NCI-H1417 treated with DMSO at 0.1 percent for 48 hours (cell line): Measurements from ENCODE around the gene TPCN2.

Source experiments
- DNase-seq: peaks from one replicate; lab custom pipeline; 2025; lab: John Stamatoyannopoulos, UW

The TPCN2 gene

GRCh38 chr11:69010964-69011623 lies 37.6 kb upstream of the TPCN2 start:
- no peak for DNase-seq

DNA sequence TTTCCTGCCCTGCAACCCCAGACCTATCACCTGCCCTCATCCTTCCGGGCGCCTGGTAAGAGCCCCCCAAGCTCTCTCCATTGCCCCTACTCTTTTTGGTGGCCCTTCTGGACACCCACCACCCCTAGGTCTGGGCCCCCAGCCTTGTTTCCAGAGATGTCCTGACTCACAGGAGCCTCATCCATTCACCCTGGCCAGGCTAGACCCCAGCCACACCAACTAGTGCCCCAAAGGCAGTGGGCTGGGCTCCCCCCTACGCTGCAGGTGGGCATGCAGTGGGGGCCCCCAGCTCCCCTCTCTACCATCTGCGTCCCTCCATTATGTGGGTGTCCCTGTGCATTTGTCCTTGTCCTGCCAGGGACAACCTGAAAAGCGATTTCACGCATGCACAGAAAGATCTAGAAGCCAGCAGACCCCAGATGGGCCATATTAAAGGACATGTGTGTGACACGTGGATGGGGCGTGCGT lies 37.1 kb upstream of the TPCN2 start:
- DNase-seq: no peak

GRCh38 chr11:69012092-69013008 lies 36.4 kb upstream of the TPCN2 start:
- DNase-seq: no peak

- DNase-seq: no peak
Observed at GRCh38 chr11:69013009-69013951, 35.5 kb upstream of the TPCN2 start, which contains the start of gene MRGPRF. Gene MRGPRF, minus strand, starts transcription at chr11:69013246. Its CDS starts 3,345 bp downstream, at chr11:69009901.

DNA sequence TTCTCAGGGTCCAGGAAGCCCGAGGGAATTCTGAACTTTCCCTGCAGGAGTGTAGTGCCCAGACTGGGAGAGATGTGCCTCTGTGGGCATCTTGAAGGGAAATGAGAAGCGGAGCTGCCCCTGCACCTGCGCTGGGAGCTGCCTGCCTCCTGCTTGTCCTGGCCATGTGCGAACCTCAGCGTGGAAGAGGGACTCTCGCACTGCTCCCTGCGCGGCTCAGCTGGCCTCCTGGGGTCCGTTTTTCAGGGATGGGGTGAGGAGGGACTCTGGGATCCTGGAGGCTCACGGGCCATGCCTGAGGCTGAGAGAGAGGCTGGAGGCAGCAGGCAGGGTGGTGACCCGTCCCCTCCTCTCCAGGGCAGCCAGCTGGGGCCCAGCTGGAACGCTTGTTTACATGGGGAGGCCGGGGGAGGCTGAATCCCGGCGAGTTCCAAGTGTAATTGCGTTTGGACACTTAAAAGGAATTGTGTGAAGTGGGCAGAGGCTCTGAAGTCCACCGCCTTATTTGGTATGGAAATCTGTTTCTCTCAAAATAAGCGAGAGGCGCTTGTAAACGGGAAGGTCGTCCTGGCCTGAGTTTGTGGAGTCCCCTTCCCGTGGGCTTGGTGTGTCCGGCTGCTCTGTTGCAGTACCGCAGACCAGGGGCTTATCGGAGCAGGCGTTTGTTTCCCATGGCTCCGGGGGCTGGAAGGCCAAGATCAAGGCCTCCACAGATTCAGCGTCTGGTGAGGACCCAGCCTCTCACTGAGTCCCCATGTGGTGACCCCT lies 34.5 kb upstream of the TPCN2 start:
- no peak for DNase-seq

- no peak for DNase-seq
Observed at GRCh38 chr11:69014898-69015549, 33.7 kb upstream of the TPCN2 start.

DNA sequence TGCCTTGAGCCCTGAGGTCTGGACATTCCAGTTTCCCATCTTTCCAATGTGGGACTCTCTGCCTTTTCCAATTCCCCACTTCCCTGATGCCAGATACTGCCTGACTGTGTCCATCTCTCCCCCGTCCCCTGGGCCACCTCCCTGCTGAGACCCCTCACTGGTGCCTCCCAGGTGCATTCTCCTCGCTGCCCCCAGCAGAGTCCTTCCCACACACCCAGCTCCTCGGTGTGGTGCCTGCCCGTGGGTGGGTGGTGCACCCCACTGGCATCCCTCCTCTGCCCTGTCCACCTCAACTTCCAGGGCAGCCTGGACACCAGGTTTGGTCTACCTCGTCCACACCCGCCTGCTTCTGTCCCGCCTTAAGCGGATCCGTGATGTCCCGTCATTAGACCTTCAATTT lies 30.8 kb upstream of the TPCN2 start:
- DNase-seq: no peak

GRCh38 chr11:69018924-69019323 lies 29.8 kb upstream of the TPCN2 start:
- DNase-seq: no peak

DNA sequence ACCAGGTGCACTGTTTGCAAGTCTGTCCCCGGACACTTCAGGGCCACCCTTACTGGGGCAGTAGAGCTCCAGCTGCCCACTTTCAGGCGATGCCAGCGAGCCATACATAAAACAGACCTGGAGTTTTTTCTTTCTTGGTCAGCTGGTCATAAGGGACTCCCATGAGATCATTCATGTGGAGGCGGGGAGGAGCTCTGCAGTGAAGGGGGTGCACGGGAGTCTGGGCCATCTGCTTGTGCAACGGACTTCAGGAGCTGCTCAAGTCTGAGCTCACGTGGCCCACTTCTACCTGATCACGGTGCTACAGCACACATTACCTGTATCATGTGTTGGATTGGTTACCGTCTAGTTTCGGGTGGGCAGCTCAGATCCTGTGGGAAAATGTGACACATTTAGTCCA lies 26.5 kb upstream of the TPCN2 start:
- no peak for DNase-seq

DNA sequence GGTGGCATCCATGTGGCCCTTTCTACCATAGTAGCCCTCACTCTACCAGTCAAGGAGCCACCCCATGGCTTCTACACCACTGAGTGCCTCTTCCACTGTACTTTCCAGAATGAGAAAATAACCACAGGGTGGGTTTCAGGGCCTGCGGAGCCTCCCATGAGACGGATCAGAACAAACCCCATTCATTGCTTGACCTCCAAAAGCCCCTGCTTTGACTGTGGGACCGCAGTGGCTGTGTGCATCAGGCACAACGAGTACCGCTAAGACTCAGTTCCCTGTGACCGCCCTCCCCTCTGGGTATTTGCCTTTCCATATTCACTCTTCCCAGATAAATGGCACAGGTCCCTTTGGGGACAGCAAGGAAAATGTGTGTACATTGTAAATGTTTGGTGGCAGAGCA lies 24.2 kb upstream of the TPCN2 start:
- no peak for DNase-seq

DNA sequence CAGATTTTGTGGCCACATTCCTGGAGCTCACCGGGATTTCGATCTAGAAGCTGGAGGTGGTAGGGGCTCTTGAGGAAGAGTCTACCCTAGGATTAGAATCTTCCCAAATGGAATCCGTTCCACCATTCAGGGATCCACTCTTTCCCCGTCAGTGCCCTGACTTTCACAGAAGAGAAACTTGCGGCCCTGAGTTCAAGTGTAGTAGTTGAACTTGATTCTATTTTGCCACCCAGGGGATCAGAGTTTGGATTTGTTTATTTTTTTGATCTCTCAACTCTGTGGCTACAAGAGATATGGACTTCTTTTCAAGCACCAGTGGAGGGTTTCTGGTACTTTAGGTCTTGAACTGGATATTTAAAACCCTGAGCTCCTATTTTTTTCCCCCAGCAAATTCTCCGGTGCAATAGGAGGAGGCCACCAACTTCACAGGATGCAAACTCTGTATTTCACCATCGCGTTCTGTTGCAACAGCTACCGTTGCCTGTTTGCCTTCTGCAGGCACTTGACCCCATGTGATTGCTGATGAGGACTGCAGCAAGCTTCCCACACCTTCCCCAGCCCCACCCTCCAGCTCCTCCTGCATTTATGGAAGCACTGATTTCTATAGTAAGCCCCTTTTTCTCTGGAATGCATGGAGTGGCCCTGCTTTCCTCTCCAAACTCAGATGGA lies 20.9 kb upstream of the TPCN2 start:
- no peak for DNase-seq

DNA sequence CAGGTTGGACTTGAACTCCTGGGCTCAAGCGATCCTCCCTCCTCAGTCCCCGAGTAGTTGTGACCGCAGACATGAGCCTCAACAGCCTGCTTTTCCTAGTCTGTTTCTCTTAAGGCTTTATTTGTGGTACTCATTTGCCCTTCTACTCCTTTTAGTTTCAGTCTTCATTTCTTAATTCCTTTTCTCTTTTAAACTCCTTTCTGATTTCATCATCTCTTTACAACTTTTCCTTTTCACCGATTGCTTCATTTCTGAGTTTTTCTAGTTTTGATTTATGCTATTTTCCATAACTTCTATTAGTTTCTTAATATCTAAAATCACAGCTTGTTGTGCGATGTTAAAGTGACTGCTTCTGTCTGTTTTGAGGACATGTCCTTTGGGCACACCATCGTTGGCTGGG lies 18.4 kb upstream of the TPCN2 start:
- no peak for DNase-seq

GRCh38 chr11:69032833-69033232 lies 15.9 kb upstream of the TPCN2 start:
- DNase-seq: no peak

GRCh38 chr11:69033431-69033830 lies 15.3 kb upstream of the TPCN2 start:
- DNase-seq: no peak

GRCh38 chr11:69034123-69034867 lies 14.4 kb upstream of the TPCN2 start:
- no peak for DNase-seq

GRCh38 chr11:69035150-69035945 lies 13.4 kb upstream of the TPCN2 start:
- no peak for DNase-seq

DNA sequence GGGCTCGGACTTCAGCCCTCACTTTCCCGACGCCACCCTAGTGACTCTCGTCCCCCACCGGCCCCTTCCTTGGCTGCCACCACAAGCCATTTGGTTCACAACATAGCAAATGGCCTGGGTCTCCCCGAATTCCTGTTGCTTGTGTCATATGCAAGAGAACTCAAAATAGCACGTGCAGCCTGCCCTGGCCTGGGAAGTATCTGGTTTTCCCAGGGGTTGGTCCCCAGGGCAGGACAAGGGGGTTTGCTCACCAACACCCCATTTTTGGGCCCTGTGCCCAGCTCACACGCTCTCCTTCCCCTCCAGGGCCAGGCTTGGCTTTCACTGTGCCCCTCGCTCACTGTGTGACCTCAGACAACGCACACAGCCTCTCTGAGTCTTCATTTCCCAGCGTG lies 12.8 kb upstream of the TPCN2 start:
- DNase-seq: no peak

DNA sequence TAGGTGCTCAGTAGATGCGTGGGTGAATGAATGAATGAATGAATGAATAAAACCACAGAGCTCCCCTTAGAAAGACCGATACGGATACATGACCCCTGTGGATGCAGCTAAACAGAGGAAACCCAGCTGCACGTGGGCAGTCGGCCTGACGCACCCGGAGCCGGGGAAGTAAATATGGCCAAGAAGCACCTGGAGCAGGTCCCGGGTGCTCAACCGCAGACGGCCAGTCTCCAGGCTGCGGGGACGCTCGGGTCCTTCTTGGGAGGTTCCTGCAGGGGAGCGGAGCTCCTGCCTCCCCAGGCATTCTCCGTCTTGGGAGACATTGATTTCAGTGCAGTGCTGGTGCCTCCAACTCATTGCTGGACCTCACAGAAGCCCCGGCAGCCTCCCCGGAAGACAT lies 11.7 kb upstream of the TPCN2 start:
- no peak for DNase-seq

DNA sequence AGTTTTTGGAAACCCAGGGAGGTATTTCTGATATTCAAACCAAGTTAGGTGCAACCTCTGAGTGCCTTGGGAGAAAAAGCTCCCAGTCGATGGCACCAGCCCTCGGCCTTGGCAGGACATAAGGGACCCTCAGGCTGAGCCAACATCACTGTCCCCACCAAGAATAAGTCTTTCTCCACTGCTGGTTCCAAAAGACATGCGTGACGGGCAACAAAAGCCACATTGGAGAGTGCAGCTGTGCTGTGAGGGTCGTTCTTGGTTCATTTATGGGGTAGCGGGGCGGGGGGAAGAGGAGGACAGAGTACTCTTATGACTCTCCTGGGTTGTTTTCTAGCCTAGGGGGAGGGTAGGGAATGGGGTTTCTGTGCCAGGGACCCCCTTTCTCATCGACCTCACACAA lies 11.2 kb upstream of the TPCN2 start:
- DNase-seq: no peak
